Measurements from ENCODE around the gene PLEKHA1. TPM values are rescaled to one million over a fixed set of nuclear protein-coding genes. Genes with fewer than 3 reads are reported as not detected.

Gene PLEKHA1
- total and polyA plus RNA-seq, 2 of the 4 experiments (the other 2 are of a cell fraction): 7.2 to 9.5 TPM

DNA sequence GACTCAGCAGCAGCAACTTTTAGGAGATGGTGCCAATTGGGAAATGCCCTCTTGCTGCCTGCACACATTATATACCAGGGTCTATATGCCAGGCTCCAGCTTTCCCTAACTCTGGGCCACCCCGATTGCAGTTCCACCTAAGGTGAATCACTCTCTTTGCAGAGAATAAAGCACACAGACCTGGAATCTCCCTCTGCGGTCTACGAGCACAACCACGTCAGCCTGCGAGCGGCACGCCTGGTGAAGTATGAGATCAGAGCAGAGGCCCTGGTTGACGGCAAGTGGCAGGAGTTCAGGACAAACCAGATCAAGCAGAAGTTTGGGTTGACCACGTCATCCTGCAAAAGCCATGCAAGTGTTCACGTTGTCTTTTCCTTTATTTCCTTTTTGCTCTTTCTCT, 38.2 kb upstream of the PLEKHA1 start:
- H2AFZ ChIP-seq (replicated peaks; ENCODE audit: low read length, poor library complexity): no peak overlapping the region
- no peak overlapping the region for H3K56ac ChIP-seq (ENCODE audit: extremely low read depth, insufficient read depth, low read length)
- H3K27me3 ChIP-seq (ENCODE audit: control insufficient read depth, insufficient read depth, low read length): peaks cover 19% of the 10 kb centered on the region
- WGBS, 2 experiments (ENCODE audit: extremely low coverage in 2 of 2, insufficient read length in 1 of 2): 92% methylated on average over 7 of the region's 10 CpGs; no CpG with 5 or more reads in 1 of the 2 experiments
- no peak overlapping the region for H2AK9ac ChIP-seq (replicated peaks; ENCODE audit: low read depth, low read length, poor library complexity)
- no peak overlapping the region for H3K27ac ChIP-seq (ENCODE audit: insufficient read depth, low read length)
- no peaks in the 10 kb centered on the region for H3K79me1 ChIP-seq (ENCODE audit: low read depth in 1 of 2, low read length in 2 of 2)
- no peak overlapping the region for H3K9ac ChIP-seq (ENCODE audit: low read depth, low read length)
- H3K9me3 ChIP-seq (ENCODE audit: control insufficient read depth, insufficient read depth, low read length): no peaks in the 10 kb centered on the region
- H3K4ac ChIP-seq (ENCODE audit: low read depth, low read length): no peak overlapping the region
- no TSS peak for BruUV-seq (replicated peaks)
- no peak overlapping the region for H3K23ac ChIP-seq (ENCODE audit: low read depth, low read length)
- no peak overlapping the region for H4K8ac ChIP-seq (ENCODE audit: low read depth in 2 of 2, low read length in 2 of 2)
- H2AK5ac ChIP-seq (ENCODE audit: low read depth, low read length): no peak overlapping the region
- no peak for TF ChIP-seq RCOR1 (IDR thresholded peaks at IDR 0.05; ENCODE audit: insufficient replicate concordance, low read length)
- no peak for TF ChIP-seq SMC3 (IDR thresholded peaks at IDR 0.05; ENCODE audit: low read depth, low read length)
- no peak for TF ChIP-seq ELK1 (IDR thresholded peaks at IDR 0.05; ENCODE audit: borderline replicate concordance, low read depth, low read length)
- no peak for TF ChIP-seq POLR2A (IDR thresholded peaks at IDR 0.05; ENCODE audit: low read depth, low read length)
- no peak for DNase-seq
- no peaks in the 10 kb centered on the region for H3K4me1 ChIP-seq (ENCODE audit: control insufficient read depth, insufficient read depth, low read length)
- H2BK15ac ChIP-seq (ENCODE audit: low read depth, low read length): no peak overlapping the region
- no peak overlapping the region for H3K14ac ChIP-seq (replicated peaks; ENCODE audit: low read depth, low read length)
- in situ Hi-C loops (cut with MboI; ENCODE audit: low sequenced_read_pairs): no loop called here
- intact Hi-C loops (cut with micrococcal nuclease): no loop called here
- no peak overlapping the region for H3K18ac ChIP-seq (ENCODE audit: low read depth, low read length)
- dilution Hi-C loops (cut with HindIII; ENCODE audit: low sequenced_read_pairs, unreplicated experiment): no loop called here
- no peak overlapping the region for H4K91ac ChIP-seq (ENCODE audit: insufficient read depth, low read depth, low read length)
- POLR2A ChIA-PET (ENCODE audit: unreplicated experiment): no interaction called here
- H2BK120ac ChIP-seq (ENCODE audit: low read depth, low read length): no peak overlapping the region
- ATAC-seq (ENCODE audit: low read depth): no peak
- H3K9me1 ChIP-seq (ENCODE audit: insufficient read depth, low read length): no peaks in the 10 kb centered on the region
- no peaks in the 10 kb centered on the region for H4K20me1 ChIP-seq (ENCODE audit: insufficient read depth, low read length)
- H2BK20ac ChIP-seq (ENCODE audit: low read depth, low read length): no peak overlapping the region
- CTCF ChIA-PET: no interaction called here
- no peak overlapping the region for H2BK5ac ChIP-seq (ENCODE audit: low read depth, low read length, poor library complexity, severe bottlenecking)
- H3K36me3 ChIP-seq (ENCODE audit: control insufficient read depth, insufficient read depth, low read length): no peaks in the 10 kb centered on the region
- no peak overlapping the region for H3K4me3 ChIP-seq (ENCODE audit: insufficient read depth, low read depth, low read length)
- no peak overlapping the region for H3K4me2 ChIP-seq (ENCODE audit: low read depth, low read length)
- H4K5ac ChIP-seq (ENCODE audit: low read depth, low read length): no peak overlapping the region
